Caco-2 (cell line): ENCODE measurements around the gene PLCB1. TPM values are rescaled to one million over a fixed set of nuclear protein-coding genes. Genes with fewer than 3 reads are reported as not detected.

ENCODE experiments used
- BruUV-seq: library from RNA; stranded (reverse); fragments of 400-500 nt; replicated peaks from 2 replicates; lab custom pipeline; 2021; lab: Mats Ljungman, UMichigan
- CTCF ChIA-PET: fragments of 300-600 bp; sonication (Branson Sonifier 250); formaldehyde crosslinking; loops from one replicate; lab custom pipeline; 2022; ENCODE audit warnings: antibody characterized with exemption; lab: Charles Lee
- POLR2A ChIA-PET: fragments of 300-600 bp; sonication (Branson Sonifier 250); formaldehyde crosslinking; loops from one replicate; lab custom pipeline; 2022; ENCODE audit warnings: antibody characterized with exemption; lab: Charles Lee
- DNase-seq, 2 experiments: peaks; one replicate each; pipeline versions ENCODE4 v3.0.0 to v3.0.0-alpha.2; 2020 to 2022
- H3K27me3 ChIP-seq: replicated peaks from 2 replicates; pipeline ENCODE4 v1.6.0; 2011; ENCODE audit warnings: low read length; ENCODE audit not compliant: control insufficient read depth, insufficient read depth
- H3K36me3 ChIP-seq: 2 replicates; pipeline ENCODE4 v1.5.1; 2011; ENCODE audit warnings: low read length; ENCODE audit not compliant: control insufficient read depth, insufficient read depth
- H3K4me1 ChIP-seq: fragments of 250-450 bp; sonication (Bioruptor Pico); 2 replicates; pipeline ENCODE4 v1.5.1; 2020; ENCODE audit warnings: mild to moderate bottlenecking
- H3K4me3 ChIP-seq: 2 replicates; pipeline ENCODE4 v1.5.1; 2011; ENCODE audit warnings: low read depth, mild to moderate bottlenecking, control low read depth, low read length
- H3K9me3 ChIP-seq: fragments of 250-450 bp; sonication (Bioruptor Pico); 2 replicates; pipeline ENCODE4 v1.5.1; 2020; ENCODE audit warnings: mild to moderate bottlenecking, moderate library complexity
- H3K27ac Mint-ChIP-seq: one replicate; pipeline ENCODE4 v1.8.0; 2022; ENCODE audit warnings: mixed read lengths; ENCODE audit not compliant: unreplicated experiment
- H3K27me3 Mint-ChIP-seq: one replicate; pipeline ENCODE4 v1.8.0; 2022; ENCODE audit warnings: mixed read lengths; ENCODE audit not compliant: insufficient read depth, unreplicated experiment
- H3K36me3 Mint-ChIP-seq: one replicate; pipeline ENCODE4 v1.8.0; 2022; ENCODE audit warnings: mild to moderate bottlenecking, mixed read lengths; ENCODE audit not compliant: insufficient read depth, unreplicated experiment
- H3K4me1 Mint-ChIP-seq: one replicate; pipeline ENCODE4 v1.8.0; 2022; ENCODE audit warnings: low read depth, mixed read lengths; ENCODE audit not compliant: unreplicated experiment
- H3K4me3 Mint-ChIP-seq: one replicate; pipeline ENCODE4 v1.8.0; 2022; ENCODE audit warnings: mild to moderate bottlenecking, moderate library complexity, mixed read lengths; ENCODE audit not compliant: unreplicated experiment
- H3K9me3 Mint-ChIP-seq: one replicate; pipeline ENCODE4 v1.8.0; 2022; ENCODE audit warnings: mixed read lengths; ENCODE audit not compliant: unreplicated experiment
- intact Hi-C: fragments of 100-400 bp; cut with micrococcal nuclease; formaldehyde crosslinking; loops from one replicate; pipeline ENCODE4 v1.10.0; 2022; ENCODE audit not compliant: unreplicated experiment
- total RNA-seq: library from RNA; stranded (reverse); gene quantifications from 2 replicates; pipeline ENCODE4 v1.2.3, GENCODE V29; 2022
- TF ChIP-seq, protein P1 (sequence below), 2 experiments: fragments of 200-600 bp in 1 of 2; IDR thresholded peaks; 1 replicate in 1 of 2; 2 replicates in 1 of 2; pipeline versions ENCODE4 v1.5.1 to v1.8.0; 2011 to 2022; ENCODE audit warnings: antibody characterized with exemption in 1 of 2, control low read depth in 1 of 2, inconsistent platforms in 1 of 2, low read depth in 1 of 2, low read length in 1 of 2, mild to moderate bottlenecking in 1 of 2, moderate library complexity in 1 of 2; ENCODE audit not compliant: insufficient read depth in 1 of 2, severe bottlenecking in 1 of 2, unreplicated experiment in 1 of 2

Gene PLCB1
- total RNA-seq, 1 experiment from 2014 or later = 105 TPM

DNA sequence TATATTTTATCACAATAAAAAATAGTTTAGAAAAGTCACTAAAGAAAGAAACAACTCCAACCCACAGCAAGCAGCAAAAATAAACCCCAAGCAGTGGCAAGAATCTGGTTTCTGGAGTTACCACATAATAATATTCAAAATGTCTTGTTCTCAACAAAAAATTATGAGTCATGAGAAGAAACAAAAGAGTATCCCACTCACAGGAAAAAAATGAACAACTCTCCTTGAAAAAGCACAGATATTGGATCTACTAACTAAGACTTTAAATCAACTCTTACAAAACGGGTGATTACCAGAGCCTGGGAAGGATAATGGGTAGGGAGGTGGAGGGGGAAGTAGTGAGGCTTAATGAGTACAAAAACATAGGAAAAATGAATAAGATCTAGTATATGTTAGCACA is 425.6 kb downstream of the PLCB1 start:
- H3K4me1 Mint-ChIP-seq = no peaks in the 10 kb centered on the region
- ChIA-PET POLR2A (no interaction called here), CTCF (no interaction called here)
- no TSS peak for BruUV-seq
- TF ChIP-seq, protein P1, sequence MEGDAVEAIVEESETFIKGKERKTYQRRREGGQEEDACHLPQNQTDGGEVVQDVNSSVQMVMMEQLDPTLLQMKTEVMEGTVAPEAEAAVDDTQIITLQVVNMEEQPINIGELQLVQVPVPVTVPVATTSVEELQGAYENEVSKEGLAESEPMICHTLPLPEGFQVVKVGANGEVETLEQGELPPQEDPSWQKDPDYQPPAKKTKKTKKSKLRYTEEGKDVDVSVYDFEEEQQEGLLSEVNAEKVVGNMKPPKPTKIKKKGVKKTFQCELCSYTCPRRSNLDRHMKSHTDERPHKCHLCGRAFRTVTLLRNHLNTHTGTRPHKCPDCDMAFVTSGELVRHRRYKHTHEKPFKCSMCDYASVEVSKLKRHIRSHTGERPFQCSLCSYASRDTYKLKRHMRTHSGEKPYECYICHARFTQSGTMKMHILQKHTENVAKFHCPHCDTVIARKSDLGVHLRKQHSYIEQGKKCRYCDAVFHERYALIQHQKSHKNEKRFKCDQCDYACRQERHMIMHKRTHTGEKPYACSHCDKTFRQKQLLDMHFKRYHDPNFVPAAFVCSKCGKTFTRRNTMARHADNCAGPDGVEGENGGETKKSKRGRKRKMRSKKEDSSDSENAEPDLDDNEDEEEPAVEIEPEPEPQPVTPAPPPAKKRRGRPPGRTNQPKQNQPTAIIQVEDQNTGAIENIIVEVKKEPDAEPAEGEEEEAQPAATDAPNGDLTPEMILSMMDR (IDR thresholded peaks at IDR 0.05; ENCODE audit: insufficient read depth in 1 of 2, low read depth in 1 of 2, low read length in 1 of 2, severe bottlenecking in 1 of 2, unreplicated experiment in 1 of 2) = no peak
- Histone ChIP-seq H3K27me3 (no peaks in the 10 kb centered on the region), H3K4me3 (no peak overlapping the region), H3K9me3 (no peaks in the 10 kb centered on the region), H3K36me3 (no peaks in the 10 kb centered on the region), H3K4me1 (no peaks in the 10 kb centered on the region)
- peaks cover 29% of the 10 kb centered on the region for H3K9me3 Mint-ChIP-seq
- no peak for DNase-seq
- H3K36me3 Mint-ChIP-seq = peaks cover 6% of the 10 kb centered on the region
- no peaks in the 10 kb centered on the region for H3K27me3 Mint-ChIP-seq
- intact Hi-C loops = no loop called here
- H3K27ac Mint-ChIP-seq = no peak overlapping the region
- H3K4me3 Mint-ChIP-seq = no peak overlapping the region

DNA sequence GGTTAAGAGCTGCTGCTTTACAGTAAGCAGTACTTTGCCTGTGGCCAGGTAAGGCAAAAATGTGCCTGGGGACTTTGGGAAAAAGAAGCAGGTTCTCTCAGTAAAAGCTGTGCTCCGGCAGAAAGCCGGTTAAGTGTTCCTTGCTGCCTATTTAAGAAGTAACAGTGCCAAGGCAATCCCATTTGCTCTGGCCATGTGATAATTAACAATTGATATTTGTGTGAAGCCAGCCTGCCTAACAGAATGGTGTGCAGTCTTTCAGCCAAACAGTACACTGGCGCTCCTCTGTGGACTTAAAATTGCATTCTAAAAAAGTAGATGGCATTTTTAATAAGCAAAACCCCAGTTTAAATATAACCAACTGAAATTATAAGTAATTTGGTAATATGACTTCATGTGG is 430.3 kb downstream of the PLCB1 start:
- H3K4me1 ChIP-seq = no peaks in the 10 kb centered on the region
- Mint-ChIP-seq H3K27me3 (no peaks in the 10 kb centered on the region), H3K36me3 (peaks cover 6% of the 10 kb centered on the region), H3K4me3 (no peak overlapping the region), H3K4me1 (no peaks in the 10 kb centered on the region), H3K9me3 (no peaks in the 10 kb centered on the region), H3K27ac (no peak overlapping the region)
- ChIA-PET POLR2A (no interaction called here), CTCF (no interaction called here)
- TF ChIP-seq, protein P1 (IDR thresholded peaks at IDR 0.05; ENCODE audit: insufficient read depth in 1 of 2, low read depth in 1 of 2, low read length in 1 of 2, severe bottlenecking in 1 of 2, unreplicated experiment in 1 of 2) = no peak
- H3K4me3 ChIP-seq = no peak overlapping the region
- BruUV-seq = no TSS peak
- no peaks in the 10 kb centered on the region for H3K9me3 ChIP-seq
- DNase-seq = no peak
- no peaks in the 10 kb centered on the region for H3K27me3 ChIP-seq
- intact Hi-C loops = no loop called here
- H3K36me3 ChIP-seq = no peaks in the 10 kb centered on the region

DNA sequence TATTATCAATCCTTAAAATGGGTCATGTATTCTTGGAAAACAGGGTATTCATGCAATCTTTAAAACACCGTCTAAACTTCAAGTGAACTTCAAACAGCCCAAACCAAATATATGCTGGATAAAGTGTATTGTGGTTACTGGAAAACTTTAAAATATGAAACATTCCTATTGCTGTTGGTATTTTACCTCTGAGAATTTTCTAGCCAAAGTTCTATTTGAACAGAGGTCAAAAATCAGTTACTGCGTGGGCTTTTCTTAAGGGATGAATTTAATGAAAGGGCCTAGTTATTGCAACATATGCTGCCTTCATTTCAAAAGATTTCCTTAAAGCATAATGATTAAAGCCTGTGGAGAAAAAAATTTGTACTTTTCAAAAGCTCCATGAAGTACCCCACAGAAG is 436.0 kb downstream of the PLCB1 start:
- BruUV-seq = no TSS peak
- no peaks in the 10 kb centered on the region for H3K36me3 ChIP-seq
- intact Hi-C loops = no loop called here
- DNase-seq = no peak
- H3K4me3 Mint-ChIP-seq = no peak overlapping the region
- TF ChIP-seq, protein P1 (IDR thresholded peaks at IDR 0.05; ENCODE audit: insufficient read depth in 1 of 2, low read depth in 1 of 2, low read length in 1 of 2, severe bottlenecking in 1 of 2, unreplicated experiment in 1 of 2) = no peak
- no peaks in the 10 kb centered on the region for H3K4me1 ChIP-seq
- H3K4me3 ChIP-seq = no peak overlapping the region
- no peaks in the 10 kb centered on the region for H3K4me1 Mint-ChIP-seq
- H3K27ac Mint-ChIP-seq = no peak overlapping the region
- H3K9me3 Mint-ChIP-seq = no peaks in the 10 kb centered on the region
- H3K27me3 ChIP-seq = no peaks in the 10 kb centered on the region
- CTCF ChIA-PET = no interaction called here
- no peaks in the 10 kb centered on the region for H3K9me3 ChIP-seq
- no peaks in the 10 kb centered on the region for H3K27me3 Mint-ChIP-seq
- POLR2A ChIA-PET = no interaction called here
- H3K36me3 Mint-ChIP-seq = no peaks in the 10 kb centered on the region
